NCI-H2081 (cell line): ENCODE data around the gene MYNN.
"Not testable (repeated sequence)": the region's sequence is repeated elsewhere in the genome, so short reads cannot be mapped to it uniquely, and the experiment has no call there.

Experiments
- DNase-seq, 2 experiments: peaks; one replicate each; lab custom pipeline; 2025; lab: John Stamatoyannopoulos, UW

Gene MYNN

DNA sequence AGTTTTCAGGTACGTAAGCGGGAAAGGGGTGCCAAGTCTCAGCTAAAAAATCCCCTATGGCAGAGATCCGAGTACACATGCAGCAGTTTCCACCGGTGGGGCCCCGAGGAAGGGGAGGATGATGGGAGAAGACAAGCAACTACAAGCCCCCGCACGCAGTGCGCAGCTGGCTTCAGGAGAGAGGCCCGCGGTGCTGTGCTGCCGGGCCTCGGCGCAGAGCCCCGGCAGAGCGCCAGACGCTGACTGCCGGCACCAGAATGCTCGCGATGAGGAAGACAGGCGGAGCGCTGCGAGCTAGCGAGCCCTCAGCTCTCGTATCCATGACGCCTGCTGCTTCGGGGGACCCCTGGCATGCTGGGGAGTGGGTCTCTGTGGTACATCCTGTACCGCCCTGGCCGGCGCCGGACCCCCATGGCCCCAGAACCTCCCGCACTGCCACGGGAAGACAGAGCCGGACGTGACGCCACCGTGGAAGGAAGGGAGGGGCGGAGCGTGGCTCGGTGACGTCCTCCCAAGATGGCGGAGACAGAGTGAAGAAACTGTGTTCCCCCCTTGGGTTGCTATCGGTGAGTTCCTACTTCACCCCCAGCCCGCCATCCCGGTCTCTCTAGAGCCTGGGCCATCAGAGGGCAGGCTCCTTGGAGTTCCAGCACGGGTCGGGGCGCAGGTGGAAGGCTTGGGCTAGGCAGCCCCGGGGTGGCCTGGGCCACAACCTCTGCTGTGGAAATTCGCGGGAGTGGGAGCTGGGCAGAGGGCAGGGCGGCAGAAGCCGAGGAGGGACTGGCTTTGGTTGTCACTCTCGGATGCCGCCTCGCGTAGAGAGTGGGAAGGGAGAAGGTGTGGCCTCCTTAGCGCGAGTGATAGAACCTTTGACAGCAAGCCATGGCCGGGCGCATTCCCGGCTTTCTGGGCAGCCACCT, at the start of gene MYNN:
Gene MYNN (plus strand): TSS at position 500 of the 920 bp plus-strand sequence. CDS start 900 bp downstream, outside the sequence.
- DNase-seq = peak; percentile 96

DNA sequence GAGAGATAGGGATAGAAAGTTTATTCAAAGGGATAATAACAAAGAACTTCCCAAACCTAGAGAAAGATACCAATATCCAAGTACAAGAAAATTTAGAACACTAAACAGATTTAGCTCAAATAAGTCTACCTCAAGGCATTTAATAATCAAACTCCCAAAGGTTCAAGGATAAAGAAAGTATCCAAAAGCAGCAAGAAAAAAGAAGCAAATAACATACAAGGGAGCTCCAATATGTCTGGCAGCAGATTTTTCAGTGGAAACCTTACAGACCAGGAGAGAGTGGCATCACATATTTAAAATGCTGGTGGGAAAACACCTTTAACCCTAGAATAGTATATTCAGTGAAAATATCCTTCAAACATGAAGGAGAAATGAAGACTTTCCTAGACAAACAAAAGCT, 41.3 kb upstream of the MYNN start:
- DNase-seq = not testable (repeated sequence)

DNA sequence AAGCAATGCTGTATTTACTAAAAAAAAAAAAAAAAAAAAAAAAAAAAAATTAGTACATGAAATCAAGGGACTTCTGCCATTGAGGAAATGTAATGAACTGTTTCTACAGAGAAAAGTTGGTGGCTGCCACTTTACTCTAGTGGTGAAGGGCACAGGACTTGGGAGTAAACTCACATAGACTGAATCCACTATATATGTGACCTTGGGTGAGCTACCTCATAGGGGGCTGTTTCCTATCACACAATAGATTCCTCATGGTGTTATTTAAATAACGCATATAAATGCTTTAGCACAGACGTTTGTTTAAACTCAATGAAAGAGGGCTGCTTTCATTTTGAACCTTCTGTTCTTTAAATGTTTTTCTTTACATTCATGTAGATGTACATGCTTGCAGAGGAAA, 34.1 kb upstream of the MYNN start:
- no peak for DNase-seq

DNA sequence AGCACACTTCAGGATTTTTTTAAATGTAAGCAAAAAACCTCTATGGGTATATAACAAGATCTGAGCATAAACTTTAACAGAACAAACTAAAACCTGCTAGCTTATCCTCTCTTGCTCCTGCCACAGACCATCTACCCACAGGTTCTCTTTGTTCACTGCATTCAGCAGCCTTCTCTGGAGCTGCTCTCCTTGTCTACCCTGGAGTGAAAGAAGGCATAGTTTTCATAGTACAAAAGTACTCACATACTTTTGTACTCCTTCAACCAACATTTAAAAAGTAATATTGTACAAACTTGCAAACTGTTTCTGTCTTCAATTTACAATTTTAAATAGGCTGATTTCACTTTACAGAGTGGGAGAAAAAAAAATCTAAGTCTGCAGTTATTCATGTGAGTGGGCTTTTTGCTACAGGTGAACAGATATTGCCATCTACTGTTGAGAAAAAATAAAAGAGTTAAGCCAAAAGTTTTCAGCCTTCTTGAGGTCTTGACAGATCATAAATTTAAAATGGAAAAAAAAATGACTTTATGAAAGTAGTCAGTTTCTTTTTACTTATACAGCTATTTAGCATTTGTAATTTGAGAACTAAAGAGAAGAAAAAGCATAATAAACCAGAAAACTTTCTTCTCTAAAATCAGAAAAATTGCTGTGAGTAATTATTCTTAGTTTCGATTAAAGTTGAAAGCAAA, 28.7 kb upstream of the MYNN start:
- peak in 1 of 2 experiments; percentile 25 for DNase-seq

DNA sequence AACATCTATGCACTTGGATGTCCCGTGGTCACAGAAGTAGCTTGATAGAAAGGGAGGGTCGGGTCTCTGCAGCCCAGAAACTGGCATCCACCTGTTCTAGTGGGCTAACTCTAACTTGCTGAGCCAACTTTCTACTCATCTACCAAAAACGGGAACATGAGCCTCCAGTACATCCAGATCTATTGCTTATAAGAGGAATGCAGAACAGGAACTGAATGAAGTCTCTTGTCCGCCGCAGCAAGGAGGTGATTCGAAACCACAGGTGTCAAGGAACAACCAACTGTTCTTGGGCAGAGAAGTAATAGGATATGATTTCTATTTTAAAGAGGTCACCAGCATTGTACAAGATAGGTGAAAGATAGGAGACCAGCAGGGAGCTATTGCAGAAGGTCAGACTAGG, 26.3 kb upstream of the MYNN start:
- DNase-seq = no peak

DNA sequence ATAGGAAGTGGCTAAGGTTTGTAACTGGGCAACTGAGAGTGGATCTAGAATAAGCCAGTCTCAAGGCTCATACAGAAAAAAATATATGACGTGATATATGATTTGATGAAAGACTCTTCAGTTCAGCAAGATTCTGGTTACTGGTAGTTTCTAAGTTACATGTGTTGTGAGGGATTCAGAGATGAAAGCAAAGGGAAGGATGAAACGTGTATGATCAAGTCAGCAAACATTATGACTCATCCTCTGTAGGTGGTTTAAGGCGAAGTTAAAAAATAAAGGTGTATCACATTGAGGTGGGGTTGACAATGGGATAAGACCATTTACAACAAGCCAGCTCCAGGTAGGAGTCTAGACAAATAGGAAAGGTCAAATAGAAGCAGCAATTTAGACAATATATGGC, 24.5 kb upstream of the MYNN start:
- no peak for DNase-seq

DNA sequence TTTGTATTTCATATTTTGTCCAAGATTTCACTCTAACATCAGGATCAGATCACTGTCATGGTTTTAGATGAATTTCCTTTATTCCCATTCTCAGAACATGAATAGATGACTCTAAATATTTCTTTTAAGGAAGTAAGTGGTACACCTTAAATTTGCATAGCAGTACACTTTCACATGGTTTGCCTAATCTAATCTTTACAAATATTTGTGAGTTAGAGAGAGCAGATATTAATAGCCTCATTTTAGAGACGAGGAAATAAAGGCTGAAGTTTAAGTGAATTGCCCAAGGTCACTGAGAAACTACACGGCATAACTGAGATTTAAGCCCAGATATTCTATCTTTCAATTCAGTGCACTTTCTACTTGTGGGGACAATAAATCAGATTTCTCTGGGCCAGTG, 22.5 kb upstream of the MYNN start:
- no peak for DNase-seq

DNA sequence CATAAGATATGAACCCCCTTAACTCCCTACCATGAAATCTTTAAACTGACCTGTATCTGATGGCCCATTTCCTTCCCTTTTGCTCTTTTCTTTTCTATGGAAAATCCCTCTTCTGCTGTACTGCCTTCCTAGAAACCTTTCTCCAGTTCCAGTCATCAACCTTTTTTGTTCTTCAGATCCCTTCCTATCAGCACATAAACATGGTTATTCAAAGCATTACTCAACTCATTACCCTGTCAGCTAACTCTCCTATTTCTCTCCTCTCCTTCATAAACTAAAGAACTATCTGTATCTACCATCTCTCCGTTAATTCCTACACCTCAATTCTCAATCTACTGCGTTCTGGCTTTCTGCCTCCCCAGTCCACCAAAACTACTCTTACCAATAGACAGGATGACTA, 21.3 kb upstream of the MYNN start:
- no peak for DNase-seq

DNA sequence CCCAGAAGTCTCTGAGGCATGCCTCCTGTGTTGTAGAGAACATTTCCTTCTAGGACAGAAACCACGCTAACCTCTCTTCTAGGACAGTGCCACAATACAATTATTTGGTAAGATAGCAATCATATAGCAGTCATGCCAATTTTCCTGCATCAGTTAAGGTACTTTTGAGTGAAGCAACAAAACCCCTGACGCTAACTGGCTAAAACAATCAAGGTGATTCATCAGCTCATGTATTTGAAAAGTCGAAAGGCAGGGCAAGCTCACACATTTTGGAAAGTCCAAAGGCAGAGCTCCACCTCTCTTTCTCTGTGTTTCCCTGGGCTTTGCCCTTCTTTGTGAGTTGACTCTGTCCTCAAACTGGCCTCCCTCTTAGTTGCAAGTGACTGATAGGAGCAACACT, 18.5 kb upstream of the MYNN start:
- no peak for DNase-seq

DNA sequence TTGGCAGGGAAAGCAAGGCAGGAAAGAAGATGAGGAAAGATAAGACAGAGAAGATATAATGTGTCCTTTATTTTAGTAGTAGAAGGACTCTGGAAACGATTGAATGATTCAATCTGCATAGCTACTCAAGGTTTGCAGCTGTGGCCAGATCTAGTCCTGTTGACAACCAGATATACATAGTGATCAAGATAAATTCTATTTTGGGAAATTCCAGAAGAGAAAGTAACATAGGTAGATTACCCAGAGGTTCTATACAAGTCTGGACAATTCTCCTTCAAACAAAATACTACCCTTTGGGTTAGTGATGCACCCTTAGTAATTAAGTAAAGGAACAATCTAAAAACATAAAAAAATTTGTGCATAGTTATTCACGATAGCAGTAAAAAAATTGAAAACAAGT, 17.7 kb upstream of the MYNN start:
- DNase-seq = no peak

DNA sequence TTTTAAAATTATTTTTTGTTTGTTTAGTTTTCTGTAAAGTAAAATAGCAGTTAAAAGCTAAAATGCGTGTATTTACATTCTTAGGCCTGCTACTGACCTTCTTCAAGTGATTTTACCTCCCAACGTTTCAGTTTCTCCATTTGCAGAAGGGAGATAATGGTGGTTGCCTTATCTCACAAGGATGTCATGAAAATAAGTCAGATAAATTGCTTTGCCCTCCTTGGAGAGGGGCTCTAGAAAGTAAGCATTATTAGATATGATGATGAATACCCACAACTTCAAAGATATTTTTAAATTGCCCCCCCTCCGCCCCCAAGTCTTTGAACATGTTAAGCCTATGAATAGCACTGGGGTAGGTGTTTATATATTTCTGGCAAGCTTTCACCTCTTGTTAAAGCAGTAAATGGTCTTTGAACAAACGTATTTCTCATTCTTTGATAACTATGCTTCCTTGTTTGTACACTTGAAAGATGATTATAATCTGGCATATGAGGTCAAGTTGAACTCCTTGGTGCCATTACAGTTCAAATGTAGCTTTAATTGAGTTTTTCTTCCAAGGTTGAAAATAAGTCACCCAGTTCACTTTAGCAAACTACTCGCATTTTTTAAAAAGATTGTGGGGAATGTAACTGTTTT, 14.7 kb upstream of the MYNN start:
- DNase-seq = no peak

DNA sequence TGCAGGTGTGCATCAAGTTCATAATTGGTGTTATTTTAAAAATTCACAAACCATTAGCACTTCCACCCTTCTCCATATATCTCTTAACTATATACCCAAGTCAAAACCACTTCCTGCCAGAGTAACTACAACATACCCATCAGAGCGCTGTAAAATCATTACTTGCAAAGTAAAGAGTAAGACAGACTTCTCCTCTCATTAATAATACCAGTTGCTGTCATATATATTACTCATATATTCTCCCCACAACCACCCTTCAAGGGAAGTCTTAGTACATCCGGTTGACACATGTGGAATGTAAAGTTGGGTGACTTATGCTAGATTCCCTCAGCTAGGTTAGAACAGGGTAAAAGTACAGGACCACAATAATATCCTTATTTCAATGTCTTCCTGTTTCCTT, 13.9 kb upstream of the MYNN start:
- DNase-seq = no peak

DNA sequence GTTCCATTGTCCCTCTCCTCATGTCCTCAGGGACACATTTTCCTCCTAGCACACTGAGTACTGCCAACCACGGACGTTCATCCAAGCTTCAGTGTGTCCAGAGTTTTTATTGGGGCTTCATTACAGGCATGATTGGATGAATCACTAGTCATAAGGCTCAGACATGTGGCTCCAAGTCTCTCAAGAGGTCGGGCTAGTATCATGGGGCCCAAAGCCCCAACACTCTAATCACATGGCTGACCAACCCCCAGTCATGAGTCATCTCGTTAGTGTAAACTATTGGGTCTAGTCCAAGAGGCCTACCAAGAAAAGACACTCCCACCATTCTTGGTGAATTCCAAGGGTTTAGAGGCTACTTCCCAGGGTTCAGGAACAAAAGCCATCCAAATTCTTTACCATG, 12.7 kb upstream of the MYNN start:
- no peak for DNase-seq

DNA sequence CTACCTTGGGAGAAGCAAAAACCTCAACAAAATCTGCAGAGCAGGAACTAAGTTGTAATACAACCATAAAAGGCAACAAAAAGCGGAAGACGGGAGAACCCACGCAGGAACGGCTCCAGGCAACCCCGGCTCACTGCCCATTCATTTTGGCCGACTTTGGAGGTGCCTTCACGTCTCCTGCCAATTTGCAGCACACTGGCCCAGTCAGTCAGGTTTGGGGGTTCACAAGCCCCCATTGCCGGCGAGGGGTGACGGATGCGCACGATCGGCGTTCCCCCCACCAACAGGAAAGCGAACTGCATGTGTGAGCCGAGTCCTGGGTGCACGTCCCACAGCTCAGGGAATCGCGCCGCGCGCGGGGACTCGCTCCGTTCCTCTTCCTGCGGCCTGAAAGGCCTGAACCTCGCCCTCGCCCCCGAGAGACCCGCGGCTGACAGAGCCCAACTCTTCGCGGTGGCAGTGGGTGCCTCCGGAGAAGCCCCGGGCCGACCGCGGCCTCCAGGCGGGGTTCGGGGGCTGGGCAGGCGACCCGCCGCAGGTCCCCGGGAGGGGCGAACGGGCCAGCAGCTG, 8.8 kb upstream of the MYNN start:
- DNase-seq = peak; percentile 39 to 65

DNA sequence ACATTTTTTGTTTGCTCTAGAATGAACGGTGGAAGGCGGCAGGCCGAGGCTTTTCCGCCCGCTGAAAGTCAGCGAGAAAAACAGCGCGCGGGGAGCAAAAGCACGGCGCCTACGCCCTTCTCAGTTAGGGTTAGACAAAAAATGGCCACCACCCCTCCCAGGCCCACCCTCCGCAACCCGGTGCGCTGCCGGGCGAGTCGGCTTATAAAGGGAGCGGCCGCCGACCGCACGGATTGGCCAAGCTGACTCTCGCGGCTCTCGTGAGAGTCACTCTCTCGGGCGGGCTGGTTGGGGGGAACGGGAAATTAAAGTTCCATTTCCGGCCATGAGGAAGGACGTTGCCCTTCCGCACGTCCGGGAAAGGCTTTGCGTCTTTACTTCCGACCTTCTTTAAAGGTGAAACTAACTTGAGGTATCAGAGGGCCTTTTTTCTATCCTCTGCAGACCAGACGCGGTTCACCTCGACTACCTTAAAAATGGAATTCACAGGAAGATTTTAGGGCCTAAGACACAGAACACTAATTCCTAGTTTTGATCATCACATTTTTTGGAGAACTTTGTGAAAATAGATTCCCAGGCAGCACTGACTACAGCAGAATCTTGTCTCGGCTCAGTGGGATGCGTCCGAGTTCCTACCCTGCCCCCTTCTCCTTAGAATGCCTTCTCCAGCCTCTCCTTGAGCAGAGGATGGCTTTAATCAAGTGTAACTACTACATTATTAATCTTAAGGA, 8.1 kb upstream of the MYNN start, which contains the start of gene TERC:
Gene TERC (minus strand): TSS at position 179 of the 731 bp plus-strand sequence.
- DNase-seq = peak; percentile 96 to 97

DNA sequence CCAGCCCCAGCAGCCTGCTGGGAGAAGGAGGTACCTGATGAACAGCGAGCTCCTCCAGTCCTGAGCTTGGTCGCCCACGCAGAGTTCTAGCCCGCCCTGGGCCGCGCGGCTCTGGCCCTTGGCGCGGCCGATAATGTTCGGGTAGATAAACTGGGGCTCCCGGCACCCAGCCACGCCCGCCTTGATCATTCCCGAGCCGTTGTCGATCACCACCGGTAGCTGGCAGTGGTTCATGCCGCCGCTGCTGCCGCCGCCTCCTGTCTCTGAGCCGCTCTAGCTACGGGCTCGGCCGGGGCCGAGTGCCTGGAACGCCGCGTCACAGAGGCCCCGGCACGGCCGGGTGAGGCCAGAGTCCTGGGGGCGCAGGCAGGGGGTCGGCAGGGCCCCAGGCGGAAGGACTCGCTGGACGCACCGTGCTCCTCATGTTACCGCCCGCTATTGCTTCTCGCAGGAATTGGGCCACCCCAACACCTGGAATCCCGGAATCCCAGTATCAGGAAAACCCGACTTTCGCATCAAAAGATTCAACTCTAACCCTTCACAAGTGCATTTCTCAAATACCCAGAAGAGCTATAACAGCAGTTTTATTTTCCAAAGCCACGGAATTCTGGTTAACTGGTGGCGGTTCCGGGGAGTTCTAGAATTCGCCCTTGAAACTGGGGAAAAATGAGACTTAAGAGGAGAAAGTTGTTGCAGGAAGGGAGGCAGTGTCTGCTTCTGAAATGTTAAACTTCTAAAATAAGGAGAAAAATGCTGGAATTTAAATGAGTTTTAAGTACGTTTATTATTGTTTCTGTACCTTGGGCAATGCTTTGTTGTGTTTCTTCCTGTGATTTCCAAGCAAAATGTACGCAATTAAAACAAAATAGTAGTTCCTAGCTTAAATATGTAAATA, 3.7 kb upstream of the MYNN start, which contains the start of gene ACTRT3:
Gene ACTRT3 (minus strand): TSS at position 275 of the 895 bp plus-strand sequence. CDS start 41 bp downstream, at position 234.
- no peak for DNase-seq

DNA sequence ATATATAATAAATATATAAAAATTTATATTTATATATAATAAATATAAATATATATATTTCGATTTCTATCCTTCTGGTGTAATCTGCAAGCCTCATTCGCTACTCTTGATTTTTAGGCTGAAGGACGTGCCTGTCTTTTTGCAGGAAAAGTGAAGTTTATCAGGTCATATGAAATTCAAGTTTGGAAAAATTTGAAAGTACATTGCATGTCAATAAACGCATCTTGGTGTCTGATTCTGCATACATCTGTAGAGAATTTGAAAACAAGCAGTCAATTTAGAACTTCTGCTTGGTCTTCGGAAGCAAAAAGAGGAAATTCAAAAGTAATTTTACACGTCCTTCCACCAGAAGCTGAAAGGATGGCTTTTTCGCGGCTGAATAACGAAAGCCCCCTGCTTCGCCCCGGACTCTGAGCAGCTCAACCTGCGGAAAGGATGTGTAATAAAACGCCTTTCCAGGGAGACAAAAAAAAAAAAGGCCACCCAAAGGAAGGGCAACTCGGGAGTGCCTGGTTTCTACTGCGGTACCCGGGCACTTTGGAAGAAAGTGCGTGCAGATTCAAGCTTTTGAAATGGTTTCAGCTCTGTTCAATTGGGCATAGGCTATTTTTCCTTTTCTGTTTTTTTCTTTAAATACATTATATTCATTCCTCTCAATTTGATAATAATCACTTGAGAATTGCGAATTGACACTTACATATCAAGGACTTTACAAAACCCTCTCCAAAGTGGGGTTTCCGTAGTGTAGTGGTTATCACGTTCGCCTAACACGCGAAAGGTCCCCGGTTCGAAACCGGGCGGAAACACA, 1.5 kb upstream of the MYNN start:
- DNase-seq = peak; percentile 91 to 94

DNA sequence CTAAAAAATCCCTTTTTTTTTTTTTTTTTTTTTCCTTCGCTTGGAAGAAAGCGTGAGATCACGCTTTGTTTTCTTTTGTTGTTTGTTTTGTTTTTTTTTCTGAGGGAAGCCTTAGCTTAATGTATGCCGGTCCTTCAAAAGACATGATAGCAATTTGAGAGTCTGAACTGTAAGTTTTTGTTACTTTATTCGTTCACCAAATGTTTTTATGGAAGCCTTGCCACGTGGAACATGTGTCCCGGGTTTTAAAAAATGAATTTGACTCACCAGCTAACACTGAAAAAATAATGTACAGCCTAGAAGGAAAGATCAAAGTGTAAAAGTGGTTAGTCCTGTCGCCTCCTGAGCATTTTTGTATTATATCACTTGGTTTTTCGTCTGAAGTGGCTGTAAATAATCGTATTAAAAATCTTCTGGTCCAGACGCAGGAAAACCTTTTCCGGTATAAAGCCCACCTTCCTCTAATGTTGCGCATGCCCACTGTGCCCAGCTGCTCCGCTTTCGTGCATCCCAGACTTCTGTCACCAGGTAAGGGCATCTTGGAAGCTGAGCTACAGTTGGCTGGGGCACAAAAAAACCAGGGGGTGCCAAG, 795 bp upstream of the MYNN start:
- peak; percentile 92 to 96 for DNase-seq

DNA sequence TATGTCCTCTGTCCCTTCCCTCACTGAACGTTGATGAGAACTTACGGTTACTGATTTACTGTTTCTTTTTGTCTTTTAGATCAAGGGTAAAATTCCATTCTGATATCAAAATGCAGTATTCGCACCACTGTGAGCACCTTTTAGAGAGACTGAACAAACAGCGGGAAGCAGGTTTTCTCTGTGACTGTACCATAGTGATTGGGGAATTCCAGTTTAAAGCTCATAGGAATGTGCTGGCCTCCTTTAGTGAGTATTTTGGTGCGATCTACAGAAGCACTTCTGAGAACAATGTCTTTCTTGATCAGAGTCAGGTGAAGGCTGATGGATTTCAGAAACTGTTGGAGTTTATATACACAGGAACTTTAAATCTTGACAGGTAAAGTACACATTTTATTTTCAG, 990 bp downstream of the MYNN start:
- no peak for DNase-seq
